ENCODE data around the gene CYTH2. TPM values are rescaled to one million over a fixed set of nuclear protein-coding genes. Genes with fewer than 3 reads are reported as not detected.

The CYTH2 gene
- polyA plus RNA-seq, 1 donor from 2014 or later = 397 TPM

GRCh38 chr19:48441360-48442050 is 27.7 kb upstream of the CYTH2 start:
- H3K27me3 ChIP-seq (ENCODE audit: insufficient read depth, low read depth, low read length) = no peaks in the 10 kb centered on the region
- H3K79me2 ChIP-seq (replicated peaks; ENCODE audit: insufficient read depth, low read length) = peaks cover 4% of the 10 kb centered on the region
- no peaks in the 10 kb centered on the region for H3F3A ChIP-seq (ENCODE audit: insufficient read depth, low read length, poor library complexity, severe bottlenecking)
- H3K4me2 ChIP-seq (ENCODE audit: low read length) = no peak overlapping the region
- H3K9ac ChIP-seq (ENCODE audit: low read length) = no peak overlapping the region
- H3K9me3 ChIP-seq (ENCODE audit: low read length) = no peaks in the 10 kb centered on the region
- no peak overlapping the region for H3K4me3 ChIP-seq (ENCODE audit: low read length)
- no peak for TF ChIP-seq POLR2AphosphoS5 (IDR thresholded peaks at IDR 0.05)
- no peak for TF ChIP-seq MXI1 (conservative IDR thresholded peaks at IDR 0.05; ENCODE audit: poor library complexity, severe bottlenecking)
- no peak for TF ChIP-seq SMC3 (conservative IDR thresholded peaks at IDR 0.05; ENCODE audit: poor library complexity)
- TF ChIP-seq EZH2 (IDR thresholded peaks at IDR 0.05; ENCODE audit: borderline replicate concordance, insufficient read depth, low read length, poor library complexity, severe bottlenecking) = no peak
- TF ChIP-seq EP300 (conservative IDR thresholded peaks at IDR 0.05; ENCODE audit: poor library complexity, severe bottlenecking) = no peak
- no peak for TF ChIP-seq REST (IDR thresholded peaks at IDR 0.05; ENCODE audit: borderline replicate concordance)
- no peak for TF ChIP-seq TAF1 (IDR thresholded peaks at IDR 0.05; ENCODE audit: low read depth)
- TF ChIP-seq RAD21 (conservative IDR thresholded peaks at IDR 0.05) = no peak
- TF ChIP-seq, protein P1, sequence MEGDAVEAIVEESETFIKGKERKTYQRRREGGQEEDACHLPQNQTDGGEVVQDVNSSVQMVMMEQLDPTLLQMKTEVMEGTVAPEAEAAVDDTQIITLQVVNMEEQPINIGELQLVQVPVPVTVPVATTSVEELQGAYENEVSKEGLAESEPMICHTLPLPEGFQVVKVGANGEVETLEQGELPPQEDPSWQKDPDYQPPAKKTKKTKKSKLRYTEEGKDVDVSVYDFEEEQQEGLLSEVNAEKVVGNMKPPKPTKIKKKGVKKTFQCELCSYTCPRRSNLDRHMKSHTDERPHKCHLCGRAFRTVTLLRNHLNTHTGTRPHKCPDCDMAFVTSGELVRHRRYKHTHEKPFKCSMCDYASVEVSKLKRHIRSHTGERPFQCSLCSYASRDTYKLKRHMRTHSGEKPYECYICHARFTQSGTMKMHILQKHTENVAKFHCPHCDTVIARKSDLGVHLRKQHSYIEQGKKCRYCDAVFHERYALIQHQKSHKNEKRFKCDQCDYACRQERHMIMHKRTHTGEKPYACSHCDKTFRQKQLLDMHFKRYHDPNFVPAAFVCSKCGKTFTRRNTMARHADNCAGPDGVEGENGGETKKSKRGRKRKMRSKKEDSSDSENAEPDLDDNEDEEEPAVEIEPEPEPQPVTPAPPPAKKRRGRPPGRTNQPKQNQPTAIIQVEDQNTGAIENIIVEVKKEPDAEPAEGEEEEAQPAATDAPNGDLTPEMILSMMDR (IDR thresholded peaks at IDR 0.05; ENCODE audit: poor library complexity, severe bottlenecking) = no peak
- no peaks in the 10 kb centered on the region for H3K9me2 ChIP-seq (ENCODE audit: insufficient read depth, low read length)
- no peaks in the 10 kb centered on the region for H3K36me3 ChIP-seq (ENCODE audit: insufficient read depth, low read length)
- H2AFZ ChIP-seq (ENCODE audit: low read depth, low read length) = no peak overlapping the region
- no peaks in the 10 kb centered on the region for H4K20me1 ChIP-seq (ENCODE audit: insufficient read depth)
- no peak overlapping the region for H3K27ac ChIP-seq (ENCODE audit: low read length)

- no peak overlapping the region for H3K4me2 ChIP-seq (ENCODE audit: low read length)
- TF ChIP-seq TAF1 (IDR thresholded peaks at IDR 0.05; ENCODE audit: low read depth) = no peak
- no peak for TF ChIP-seq REST (IDR thresholded peaks at IDR 0.05; ENCODE audit: borderline replicate concordance)
- no peaks in the 10 kb centered on the region for H3F3A ChIP-seq (ENCODE audit: insufficient read depth, low read length, poor library complexity, severe bottlenecking)
These were observed 26.8 kb upstream of the CYTH2 start for GRCh38 chr19:48442116-48443035.

More at GRCh38 chr19:48442116-48443035, 26.8 kb upstream of the CYTH2 start:
- no peaks in the 10 kb centered on the region for H3K9me2 ChIP-seq (ENCODE audit: insufficient read depth, low read length)
- no peaks in the 10 kb centered on the region for H3K36me3 ChIP-seq (ENCODE audit: insufficient read depth, low read length)
- H3K79me2 ChIP-seq (replicated peaks; ENCODE audit: insufficient read depth, low read length) = peaks cover 6% of the 10 kb centered on the region
- no peaks in the 10 kb centered on the region for H4K20me1 ChIP-seq (ENCODE audit: insufficient read depth)
- no peak overlapping the region for H3K4me3 ChIP-seq (ENCODE audit: low read length)
- H3K27me3 ChIP-seq (ENCODE audit: insufficient read depth, low read depth, low read length) = no peaks in the 10 kb centered on the region
- no peaks in the 10 kb centered on the region for H3K9me3 ChIP-seq (ENCODE audit: low read length)
- H3K27ac ChIP-seq (ENCODE audit: low read length) = no peak overlapping the region
- no peak overlapping the region for H2AFZ ChIP-seq (ENCODE audit: low read depth, low read length)
- H3K9ac ChIP-seq (ENCODE audit: low read length) = no peak overlapping the region
